Measurements from ENCODE around the gene LRRC47.

The LRRC47 gene

GRCh38 chr1:3789421-3790300 lies 6.6 kb downstream of the LRRC47 start:
- FAIRE-seq, result no peak
- no peak for TF ChIP-seq CTCF (IDR thresholded peaks at IDR 0.05; ENCODE audit: insufficient read depth, missing control alignments)
- no peak for DNase-seq (ENCODE audit: insufficient read length, low spot score)

- no peak for TF ChIP-seq CTCF (IDR thresholded peaks at IDR 0.05; ENCODE audit: insufficient read depth, missing control alignments)
- no peak for DNase-seq (ENCODE audit: insufficient read length, low spot score)
- FAIRE-seq, result no peak
Observed at GRCh38 chr1:3788756-3789420, 7.4 kb downstream of the LRRC47 start.

GRCh38 chr1:3787745-3788605 lies 8.3 kb downstream of the LRRC47 start:
- DNase-seq (ENCODE audit: insufficient read length, low spot score) (no peak), FAIRE-seq (no peak)
- no peak for TF ChIP-seq CTCF (IDR thresholded peaks at IDR 0.05; ENCODE audit: insufficient read depth, missing control alignments)

GRCh38 chr1:3787349-3787715 lies 9.0 kb downstream of the LRRC47 start:
- FAIRE-seq, result no peak

GRCh38 chr1:3786468-3787348 lies 9.6 kb downstream of the LRRC47 start:
- no peak for FAIRE-seq
- no peak for TF ChIP-seq CTCF (IDR thresholded peaks at IDR 0.05; ENCODE audit: insufficient read depth, missing control alignments)
- no peak for DNase-seq (ENCODE audit: insufficient read length, low spot score)

More at GRCh38 chr1:3787349-3787715, 9.0 kb downstream of the LRRC47 start:
- TF ChIP-seq CTCF (IDR thresholded peaks at IDR 0.05; ENCODE audit: insufficient read depth, missing control alignments), result no peak
- DNase-seq (ENCODE audit: insufficient read length, low spot score), result no peak

- FAIRE-seq, result no peak
- TF ChIP-seq CTCF (IDR thresholded peaks at IDR 0.05; ENCODE audit: insufficient read depth, missing control alignments), result peak; percentile 14
Observed at GRCh38 chr1:3785456-3786157, 10.7 kb downstream of the LRRC47 start.

More at GRCh38 chr1:3785456-3786157, 10.7 kb downstream of the LRRC47 start:
- no peak for DNase-seq (ENCODE audit: insufficient read length, low spot score)

Data from D721Med (cell line).